ENCODE results near the gene CRB2. TPM values are rescaled to one million over a fixed set of nuclear protein-coding genes. Genes with fewer than 3 reads are reported as not detected.

CRB2 gene
- total RNA-seq, 1 donor from 2014 or later: not detected

- no peak for DNase-seq (ENCODE audit: extremely low spot score in 2 of 2)
- Histone ChIP-seq H3K36me3 (no peaks in the 10 kb centered on the region), H3K4me1 (no peaks in the 10 kb centered on the region), H3K27ac (no peak overlapping the region), H3K4me3 (no peak overlapping the region), H3K27me3 (no peaks in the 10 kb centered on the region), H3K9me3 (no peaks in the 10 kb centered on the region)
- intact Hi-C loops (cut with DNase I): no loop called here
- TF ChIP-seq CTCF (IDR thresholded peaks at IDR 0.05) (no peak), POLR2A (IDR thresholded peaks at IDR 0.05) (no peak), POLR2AphosphoS5 (IDR thresholded peaks at IDR 0.05; ENCODE audit: insufficient read depth in 1 of 2, low read depth in 1 of 2) (no peak)
Measured at GRCh38 chr9:123365287-123365880, 9.4 kb downstream of the CRB2 start.

GRCh38 chr9:123365881-123366528 lies 10.0 kb downstream of the CRB2 start:
- Histone ChIP-seq H3K4me1 (no peaks in the 10 kb centered on the region), H3K9me3 (no peaks in the 10 kb centered on the region), H3K27me3 (no peaks in the 10 kb centered on the region), H3K27ac (no peak overlapping the region), H3K4me3 (no peak overlapping the region), H3K36me3 (no peaks in the 10 kb centered on the region)
- TF ChIP-seq POLR2A (IDR thresholded peaks at IDR 0.05): no peak
- no peak for TF ChIP-seq POLR2AphosphoS5 (IDR thresholded peaks at IDR 0.05; ENCODE audit: insufficient read depth in 1 of 2, low read depth in 1 of 2)
- no peak for TF ChIP-seq CTCF (IDR thresholded peaks at IDR 0.05)
- no peak for DNase-seq (ENCODE audit: extremely low spot score in 2 of 2)
- intact Hi-C loops (cut with DNase I): no loop called here

- Histone ChIP-seq H3K9me3 (no peaks in the 10 kb centered on the region), H3K36me3 (no peaks in the 10 kb centered on the region), H3K4me1 (no peaks in the 10 kb centered on the region), H3K27me3 (peaks cover 4% of the 10 kb centered on the region), H3K4me3 (no peak overlapping the region), H3K27ac (no peak overlapping the region)
- intact Hi-C loops (cut with DNase I): no loop called here
- TF ChIP-seq POLR2AphosphoS5 (IDR thresholded peaks at IDR 0.05; ENCODE audit: insufficient read depth in 1 of 2, low read depth in 1 of 2): no peak
- no peak for TF ChIP-seq POLR2A (IDR thresholded peaks at IDR 0.05)
- no peak for TF ChIP-seq CTCF (IDR thresholded peaks at IDR 0.05)
- no peak for DNase-seq (ENCODE audit: extremely low spot score in 2 of 2)
Measured at GRCh38 chr9:123368023-123368422, 12.0 kb downstream of the CRB2 start.

- Histone ChIP-seq H3K36me3 (no peaks in the 10 kb centered on the region), H3K27ac (no peak overlapping the region), H3K4me3 (no peak overlapping the region), H3K9me3 (no peaks in the 10 kb centered on the region), H3K27me3 (peaks cover 6% of the 10 kb centered on the region), H3K4me1 (peaks cover under 1% of the 10 kb centered on the region)
- no peak for DNase-seq (ENCODE audit: extremely low spot score in 2 of 2)
- intact Hi-C loops (cut with DNase I): no loop called here
- TF ChIP-seq CTCF (IDR thresholded peaks at IDR 0.05) (no peak), POLR2A (IDR thresholded peaks at IDR 0.05) (no peak)
Measured at GRCh38 chr9:123368536-123369153, 12.6 kb downstream of the CRB2 start.

- Histone ChIP-seq H3K27ac (no peak overlapping the region), H3K9me3 (no peaks in the 10 kb centered on the region), H3K4me3 (no peak overlapping the region), H3K27me3 (peaks cover 6% of the 10 kb centered on the region), H3K4me1 (peaks cover 5% of the 10 kb centered on the region), H3K36me3 (no peaks in the 10 kb centered on the region)
- no peak for DNase-seq (ENCODE audit: extremely low spot score in 2 of 2)
- intact Hi-C loops (cut with DNase I): no loop called here
- TF ChIP-seq POLR2AphosphoS5 (IDR thresholded peaks at IDR 0.05; ENCODE audit: insufficient read depth in 1 of 2, low read depth in 1 of 2) (no peak), POLR2A (IDR thresholded peaks at IDR 0.05) (no peak), CTCF (IDR thresholded peaks at IDR 0.05) (no peak)
Measured at GRCh38 chr9:123369296-123369695, 13.3 kb downstream of the CRB2 start.
